GM12878 (cell line): ENCODE results near the gene SOX10. TPM values are rescaled to one million over a fixed set of nuclear protein-coding genes. Genes with fewer than 3 reads are reported as not detected.
A peak's percentile ranks its signal among the peaks of the same experiment; 100 is the strongest.

Experiments
- BACH1 ChIP-seq: fragments of 450-650 bp; IDR thresholded peaks from 2 replicates; pipeline ENCODE4 v1.6.1; 2017; ENCODE audit warnings: mild to moderate bottlenecking, borderline replicate concordance
- BHLHE40 ChIP-seq, 2 experiments: fragments of 450-650 bp in 1 of 2; IDR thresholded peaks; 2 replicates each; pipeline ENCODE4 v1.6.1; 2011 to 2017; ENCODE audit warnings: low read depth in 2 of 2, borderline replicate concordance in 1 of 2, improper control_type of control experiment in 1 of 2, low read length in 1 of 2, mild to moderate bottlenecking in 1 of 2
- CBX3 ChIP-seq: fragments of 200-600 bp; sonication (generic); IDR thresholded peaks from 2 replicates; pipeline ENCODE4 v1.6.1; 2016; ENCODE audit warnings: low read depth, borderline replicate concordance
- CEBPB ChIP-seq, 2 experiments: fragments of 150-350 bp in 1 of 2; IDR thresholded peaks; 2 replicates each; pipeline ENCODE4 v1.6.1; 2012 to 2014; ENCODE audit warnings: low read depth in 2 of 2, low read length in 2 of 2, borderline replicate concordance in 1 of 2, inconsistent platforms in 1 of 2
- CHD1 ChIP-seq: IDR thresholded peaks from 2 replicates; pipeline ENCODE4 v1.6.1; 2012; ENCODE audit warnings: low read depth, low read length, improper control_type of control experiment
- DPF2 ChIP-seq: fragments of 450-650 bp; IDR thresholded peaks from 2 replicates; pipeline ENCODE4 v1.6.1; 2017; ENCODE audit warnings: mild to moderate bottlenecking
- KAT2A ChIP-seq: conservative IDR thresholded peaks from 2 replicates; pipeline ENCODE4 v1.6.1; 2011; ENCODE audit warnings: low read depth, low read length; ENCODE audit not compliant: control insufficient read depth
- MTA2 ChIP-seq: fragments of 450-650 bp; IDR thresholded peaks from 2 replicates; pipeline ENCODE4 v1.6.1; 2016; ENCODE audit warnings: low read depth, mild to moderate bottlenecking, moderate library complexity
- NBN ChIP-seq: fragments of 450-650 bp; IDR thresholded peaks from 2 replicates; pipeline ENCODE4 v1.6.1; 2016
- NFYA ChIP-seq: IDR thresholded peaks from 2 replicates; pipeline ENCODE4 v1.6.1; 2011; ENCODE audit warnings: low read depth, mild to moderate bottlenecking, low read length, improper control_type of control experiment, borderline replicate concordance
- POLR2AphosphoS2 ChIP-seq: IDR thresholded peaks from 2 replicates; pipeline ENCODE4 v1.6.1; 2011; ENCODE audit warnings: low read depth, mild to moderate bottlenecking, low read length, improper control_type of control experiment, moderate library complexity
- RELA ChIP-seq: fragments of 450-650 bp; IDR thresholded peaks from 2 replicates; pipeline ENCODE4 v1.8.0; 2014; ENCODE audit warnings: borderline replicate concordance; ENCODE audit not compliant: partially characterized antibody
- SMARCA5 ChIP-seq: fragments of 450-650 bp; IDR thresholded peaks from 2 replicates; pipeline ENCODE4 v1.6.1; 2017; ENCODE audit warnings: mild to moderate bottlenecking
- TBL1XR1 ChIP-seq: IDR thresholded peaks from 2 replicates; pipeline ENCODE4 v1.6.1; 2012; ENCODE audit warnings: low read depth, low read length, improper control_type of control experiment
- ZNF217 ChIP-seq: fragments of 450-650 bp; IDR thresholded peaks from 2 replicates; pipeline ENCODE4 v1.6.1; 2017; ENCODE audit warnings: antibody characterized with exemption, mild to moderate bottlenecking
- ZNF274 ChIP-seq: IDR thresholded peaks from one replicate; pipeline ENCODE4 v1.8.0; 2011; ENCODE audit not compliant: insufficient read length, insufficient read depth
- polyA plus RNA-seq, 11 experiments: library from polyadenylated mRNA; depleted of rRNA in 4 of 11; unstranded in 6 of 11; stranded (reverse) in 5 of 11; fragments of >200 nt; fragmentation: Nextera tagmentation in 4 of 11; fragmentation: Illumina TruSeq in 1 of 11; extraction: Ambion mirVana in 4 of 11; extraction: Trizol in 1 of 11; gene quantifications; 1 replicate in 1 of 11; 2 replicates in 10 of 11; pipeline versions ENCODE4 v1.2.1 to v1.2.3, GENCODE V29; 2011 to 2016; ENCODE audit warnings: inconsistent platforms in 2 of 11, missing spikeins in 2 of 11, low read depth in 1 of 11
- total RNA-seq, 4 experiments: library from RNA; depleted of rRNA in 3 of 4; stranded (reverse); fragments of >200 nt in 3 of 4; fragmentation: Illumina TruSeq in 1 of 4; extraction: Trizol in 1 of 4; gene quantifications; 2 replicates each; pipeline versions ENCODE4 v1.2.1 to v1.2.3, GENCODE V29; 2013 to 2021
- TF ChIP-seq, protein P1 (sequence below): IDR thresholded peaks from 2 replicates; pipeline ENCODE4 v1.6.1; 2012; ENCODE audit warnings: improper control_type of control experiment, low read depth, low read length; ENCODE audit not compliant: insufficient replicate concordance
- TF ChIP-seq, protein P2 (sequence below): fragments of 450-650 bp; IDR thresholded peaks from 2 replicates; pipeline ENCODE4 v1.6.1; 2018; ENCODE audit warnings: mild to moderate bottlenecking, low read depth, moderate library complexity; ENCODE audit not compliant: partially characterized antibody
- TF ChIP-seq, protein P3 (sequence below): IDR thresholded peaks from 2 replicates; pipeline ENCODE4 v1.6.1; 2012; ENCODE audit warnings: low read depth, low read length, improper control_type of control experiment
- TF ChIP-seq, protein P4 (sequence below): IDR thresholded peaks from 2 replicates; pipeline ENCODE4 v1.6.1; 2012; ENCODE audit warnings: low read length, inconsistent platforms

The SOX10 gene
- total and polyA plus RNA-seq, 10 of the 15 experiments (the other 5 are each of a cell fraction or from before 2014, with no cell fraction given), result 0.05 TPM; not detected in 9

DNA sequence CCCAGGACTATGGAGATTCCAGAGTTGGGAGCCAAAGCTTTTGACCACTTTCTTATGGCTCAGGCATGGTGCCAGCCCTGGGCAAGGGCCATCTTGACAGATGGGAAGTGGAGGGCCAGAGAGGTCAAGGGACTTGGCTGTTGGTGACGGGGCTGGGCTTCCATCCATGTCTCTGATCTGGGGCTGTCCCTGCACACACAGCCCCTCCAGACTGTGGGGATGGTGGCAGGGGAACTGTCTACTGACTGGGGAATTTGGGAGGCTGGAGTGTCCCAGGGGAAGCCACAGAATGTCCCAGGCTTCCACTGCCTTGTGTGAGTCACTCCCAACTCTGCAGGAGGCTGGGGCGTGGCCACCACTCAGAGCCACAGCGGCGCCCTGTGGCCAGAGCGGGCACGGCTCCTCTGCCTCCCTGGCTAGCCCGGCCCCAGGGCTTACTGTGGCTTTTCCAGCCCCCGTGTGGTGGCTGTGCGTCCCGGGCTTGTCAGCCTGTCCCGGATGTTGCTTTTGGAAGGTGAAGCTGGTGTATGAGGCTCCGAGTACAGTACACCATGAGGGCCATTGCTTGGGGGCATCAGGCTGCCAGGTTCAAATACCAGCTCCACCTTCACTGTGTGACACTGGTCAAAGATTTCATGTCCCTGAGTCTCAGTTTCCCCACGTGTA is 50.5 kb downstream of the SOX10 start (continued):
- TF ChIP-seq BHLHE40 (IDR thresholded peaks at IDR 0.05; ENCODE audit: borderline replicate concordance in 1 of 2, low read depth in 2 of 2, low read length in 1 of 2) (peak in 1 of 2 experiments; percentile 44; a peak in 2 of 4 replicates), BACH1 (peak; percentile 62; the same call in 1 of the 2 replicates), NBN (0 out of 2 replicates have a peak, but pooled peaks have one; percentile 33), MTA2 (no peak), ZNF274 (no peak), DPF2 (no peak; the same call in 1 of the 2 replicates), SMARCA5 (peak; percentile 79), CHD1 (no peak), NFYA (no peak), POLR2AphosphoS2 (no peak), CEBPB (IDR thresholded peaks at IDR 0.05; ENCODE audit: borderline replicate concordance in 1 of 2, low read depth in 2 of 2, low read length in 2 of 2) (no peak), KAT2A (no peak), RELA (peak; percentile 40), CBX3 (no peak), TBL1XR1 (no peak), ZNF217 (no peak)
- TF ChIP-seq, protein P1, sequence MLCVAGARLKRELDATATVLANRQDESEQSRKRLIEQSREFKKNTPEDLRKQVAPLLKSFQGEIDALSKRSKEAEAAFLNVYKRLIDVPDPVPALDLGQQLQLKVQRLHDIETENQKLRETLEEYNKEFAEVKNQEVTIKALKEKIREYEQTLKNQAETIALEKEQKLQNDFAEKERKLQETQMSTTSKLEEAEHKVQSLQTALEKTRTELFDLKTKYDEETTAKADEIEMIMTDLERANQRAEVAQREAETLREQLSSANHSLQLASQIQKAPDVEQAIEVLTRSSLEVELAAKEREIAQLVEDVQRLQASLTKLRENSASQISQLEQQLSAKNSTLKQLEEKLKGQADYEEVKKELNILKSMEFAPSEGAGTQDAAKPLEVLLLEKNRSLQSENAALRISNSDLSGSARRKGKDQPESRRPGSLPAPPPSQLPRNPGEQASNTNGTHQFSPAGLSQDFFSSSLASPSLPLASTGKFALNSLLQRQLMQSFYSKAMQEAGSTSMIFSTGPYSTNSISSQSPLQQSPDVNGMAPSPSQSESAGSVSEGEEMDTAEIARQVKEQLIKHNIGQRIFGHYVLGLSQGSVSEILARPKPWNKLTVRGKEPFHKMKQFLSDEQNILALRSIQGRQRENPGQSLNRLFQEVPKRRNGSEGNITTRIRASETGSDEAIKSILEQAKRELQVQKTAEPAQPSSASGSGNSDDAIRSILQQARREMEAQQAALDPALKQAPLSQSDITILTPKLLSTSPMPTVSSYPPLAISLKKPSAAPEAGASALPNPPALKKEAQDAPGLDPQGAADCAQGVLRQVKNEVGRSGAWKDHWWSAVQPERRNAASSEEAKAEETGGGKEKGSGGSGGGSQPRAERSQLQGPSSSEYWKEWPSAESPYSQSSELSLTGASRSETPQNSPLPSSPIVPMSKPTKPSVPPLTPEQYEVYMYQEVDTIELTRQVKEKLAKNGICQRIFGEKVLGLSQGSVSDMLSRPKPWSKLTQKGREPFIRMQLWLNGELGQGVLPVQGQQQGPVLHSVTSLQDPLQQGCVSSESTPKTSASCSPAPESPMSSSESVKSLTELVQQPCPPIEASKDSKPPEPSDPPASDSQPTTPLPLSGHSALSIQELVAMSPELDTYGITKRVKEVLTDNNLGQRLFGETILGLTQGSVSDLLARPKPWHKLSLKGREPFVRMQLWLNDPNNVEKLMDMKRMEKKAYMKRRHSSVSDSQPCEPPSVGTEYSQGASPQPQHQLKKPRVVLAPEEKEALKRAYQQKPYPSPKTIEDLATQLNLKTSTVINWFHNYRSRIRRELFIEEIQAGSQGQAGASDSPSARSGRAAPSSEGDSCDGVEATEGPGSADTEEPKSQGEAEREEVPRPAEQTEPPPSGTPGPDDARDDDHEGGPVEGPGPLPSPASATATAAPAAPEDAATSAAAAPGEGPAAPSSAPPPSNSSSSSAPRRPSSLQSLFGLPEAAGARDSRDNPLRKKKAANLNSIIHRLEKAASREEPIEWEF, result no peak
- TF ChIP-seq, protein P2, sequence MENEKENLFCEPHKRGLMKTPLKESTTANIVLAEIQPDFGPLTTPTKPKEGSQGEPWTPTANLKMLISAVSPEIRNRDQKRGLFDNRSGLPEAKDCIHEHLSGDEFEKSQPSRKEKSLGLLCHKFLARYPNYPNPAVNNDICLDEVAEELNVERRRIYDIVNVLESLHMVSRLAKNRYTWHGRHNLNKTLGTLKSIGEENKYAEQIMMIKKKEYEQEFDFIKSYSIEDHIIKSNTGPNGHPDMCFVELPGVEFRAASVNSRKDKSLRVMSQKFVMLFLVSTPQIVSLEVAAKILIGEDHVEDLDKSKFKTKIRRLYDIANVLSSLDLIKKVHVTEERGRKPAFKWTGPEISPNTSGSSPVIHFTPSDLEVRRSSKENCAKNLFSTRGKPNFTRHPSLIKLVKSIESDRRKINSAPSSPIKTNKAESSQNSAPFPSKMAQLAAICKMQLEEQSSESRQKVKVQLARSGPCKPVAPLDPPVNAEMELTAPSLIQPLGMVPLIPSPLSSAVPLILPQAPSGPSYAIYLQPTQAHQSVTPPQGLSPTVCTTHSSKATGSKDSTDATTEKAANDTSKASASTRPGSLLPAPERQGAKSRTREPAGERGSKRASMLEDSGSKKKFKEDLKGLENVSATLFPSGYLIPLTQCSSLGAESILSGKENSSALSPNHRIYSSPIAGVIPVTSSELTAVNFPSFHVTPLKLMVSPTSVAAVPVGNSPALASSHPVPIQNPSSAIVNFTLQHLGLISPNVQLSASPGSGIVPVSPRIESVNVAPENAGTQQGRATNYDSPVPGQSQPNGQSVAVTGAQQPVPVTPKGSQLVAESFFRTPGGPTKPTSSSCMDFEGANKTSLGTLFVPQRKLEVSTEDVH, result no peak
- TF ChIP-seq, protein P3, sequence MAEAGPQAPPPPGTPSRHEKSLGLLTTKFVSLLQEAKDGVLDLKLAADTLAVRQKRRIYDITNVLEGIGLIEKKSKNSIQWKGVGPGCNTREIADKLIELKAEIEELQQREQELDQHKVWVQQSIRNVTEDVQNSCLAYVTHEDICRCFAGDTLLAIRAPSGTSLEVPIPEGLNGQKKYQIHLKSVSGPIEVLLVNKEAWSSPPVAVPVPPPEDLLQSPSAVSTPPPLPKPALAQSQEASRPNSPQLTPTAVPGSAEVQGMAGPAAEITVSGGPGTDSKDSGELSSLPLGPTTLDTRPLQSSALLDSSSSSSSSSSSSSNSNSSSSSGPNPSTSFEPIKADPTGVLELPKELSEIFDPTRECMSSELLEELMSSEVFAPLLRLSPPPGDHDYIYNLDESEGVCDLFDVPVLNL, result no peak
- TF ChIP-seq, protein P4, sequence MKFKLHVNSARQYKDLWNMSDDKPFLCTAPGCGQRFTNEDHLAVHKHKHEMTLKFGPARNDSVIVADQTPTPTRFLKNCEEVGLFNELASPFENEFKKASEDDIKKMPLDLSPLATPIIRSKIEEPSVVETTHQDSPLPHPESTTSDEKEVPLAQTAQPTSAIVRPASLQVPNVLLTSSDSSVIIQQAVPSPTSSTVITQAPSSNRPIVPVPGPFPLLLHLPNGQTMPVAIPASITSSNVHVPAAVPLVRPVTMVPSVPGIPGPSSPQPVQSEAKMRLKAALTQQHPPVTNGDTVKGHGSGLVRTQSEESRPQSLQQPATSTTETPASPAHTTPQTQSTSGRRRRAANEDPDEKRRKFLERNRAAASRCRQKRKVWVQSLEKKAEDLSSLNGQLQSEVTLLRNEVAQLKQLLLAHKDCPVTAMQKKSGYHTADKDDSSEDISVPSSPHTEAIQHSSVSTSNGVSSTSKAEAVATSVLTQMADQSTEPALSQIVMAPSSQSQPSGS, result no peak
